SK-N-MC (cell line): ENCODE measurements around the gene TMEM39A.

Experiments used
- DNase-seq: peaks from one replicate; pipeline ENCODE4 v3.0.0-alpha.2; 2011; ENCODE audit warnings: low read depth, low spot score
- H3K27ac ChIP-seq: fragments of 200-600 bp; sonication (generic); 2 replicates; pipeline ENCODE4 v1.5.1; 2016; ENCODE audit warnings: mixed run types
- H3K36me3 ChIP-seq: fragments of 200-600 bp; sonication (generic); 2 replicates; pipeline ENCODE4 v1.6.1; 2017; ENCODE audit warnings: antibody characterized with exemption, low read length, mixed read lengths; ENCODE audit not compliant: insufficient read depth
- H3K4me3 ChIP-seq: fragments of 200-600 bp; sonication (generic); 2 replicates; pipeline ENCODE4 v1.5.1; 2016
- H3K9ac ChIP-seq: fragments of 200-600 bp; sonication (generic); 2 replicates; pipeline ENCODE4 v1.8.0; 2017; ENCODE audit warnings: mixed run types, mixed read lengths; ENCODE audit not compliant: insufficient read length
- H3K9me3 ChIP-seq: fragments of 200-600 bp; sonication (generic); 2 replicates; pipeline ENCODE4 v1.6.1; 2017; ENCODE audit warnings: low read depth, mild to moderate bottlenecking, antibody characterized with exemption, low read length, moderate library complexity, mixed read lengths
- EZH2 ChIP-seq: fragments of 200-600 bp; sonication (generic); IDR thresholded peaks from one replicate; pipeline ENCODE4 v1.6.1; 2017; ENCODE audit warnings: antibody characterized with exemption
- FOXP2 ChIP-seq: optimal IDR thresholded peaks from 2 replicates; pipeline ENCODE3; 2011; ENCODE audit warnings: mild to moderate bottlenecking, moderate library complexity; ENCODE audit not compliant: insufficient read depth; ENCODE audit errors: extremely low read length, control extremely low read depth
- POLR2AphosphoS5 ChIP-seq: IDR thresholded peaks from 2 replicates; pipeline ENCODE4 v1.6.1; 2012; ENCODE audit warnings: mild to moderate bottlenecking, low read depth, low read length, borderline replicate concordance

The TMEM39A gene

GRCh38 chr3:119443179-119443578 is 20.2 kb downstream of the TMEM39A start:
- no peak overlapping the region for H3K27ac ChIP-seq
- DNase-seq = no peak
- no peaks in the 10 kb centered on the region for H3K9me3 ChIP-seq
- peaks cover 64% of the 10 kb centered on the region for H3K36me3 ChIP-seq
- no peak overlapping the region for H3K4me3 ChIP-seq
- no peak overlapping the region for H3K9ac ChIP-seq
- no peak for TF ChIP-seq EZH2
- no peak for TF ChIP-seq FOXP2
- no peak for TF ChIP-seq POLR2AphosphoS5

- Histone ChIP-seq H3K9ac (no peak overlapping the region), H3K27ac (no peak overlapping the region), H3K9me3 (no peaks in the 10 kb centered on the region), H3K4me3 (no peak overlapping the region), H3K36me3 (peaks cover 79% of the 10 kb centered on the region)
- no peak for DNase-seq
- TF ChIP-seq FOXP2 (no peak), POLR2AphosphoS5 (no peak), EZH2 (no peak)
Observed at GRCh38 chr3:119437691-119438258, 25.6 kb downstream of the TMEM39A start.

GRCh38 chr3:119436977-119437376 is 26.4 kb downstream of the TMEM39A start:
- no peak overlapping the region for H3K27ac ChIP-seq
- peaks cover 77% of the 10 kb centered on the region for H3K36me3 ChIP-seq
- no peak for TF ChIP-seq FOXP2
- no peak overlapping the region for H3K9ac ChIP-seq
- H3K4me3 ChIP-seq = no peak overlapping the region
- no peak for DNase-seq
- H3K9me3 ChIP-seq = no peaks in the 10 kb centered on the region

- Histone ChIP-seq H3K27ac (no peak overlapping the region), H3K4me3 (no peak overlapping the region), H3K36me3 (peaks cover 85% of the 10 kb centered on the region), H3K9ac (no peak overlapping the region), H3K9me3 (0 out of 2 replicates have a peak, but pooled peaks cover 2% of the 10 kb centered on the region)
- DNase-seq = no peak
- TF ChIP-seq FOXP2 = no peak
- TF ChIP-seq EZH2 = no peak
- no peak for TF ChIP-seq POLR2AphosphoS5
Observed at GRCh38 chr3:119434703-119435102, 28.7 kb downstream of the TMEM39A start.

GRCh38 chr3:119433613-119434325 is 29.6 kb downstream of the TMEM39A start:
- no peak for TF ChIP-seq EZH2
- TF ChIP-seq POLR2AphosphoS5 = no peak
- no peak for TF ChIP-seq FOXP2
- Histone ChIP-seq H3K27ac (no peak overlapping the region), H3K9ac (no peak overlapping the region), H3K36me3 (peaks cover 92% of the 10 kb centered on the region), H3K9me3 (peaks cover 6% of the 10 kb centered on the region; the same call in 1 of the 2 replicates), H3K4me3 (no peak overlapping the region)
- DNase-seq = no peak

GRCh38 chr3:119428538-119428937 is 34.9 kb downstream of the TMEM39A start:
- TF ChIP-seq POLR2AphosphoS5 (no peak), EZH2 (no peak)
- DNase-seq = no peak
- Histone ChIP-seq H3K4me3 (no peak overlapping the region), H3K27ac (no peak overlapping the region), H3K36me3 (peaks cover 54% of the 10 kb centered on the region), H3K9me3 (peaks cover 24% of the 10 kb centered on the region), H3K9ac (no peak overlapping the region)

- Histone ChIP-seq H3K27ac (no peak overlapping the region), H3K4me3 (no peak overlapping the region), H3K9me3 (peaks cover 24% of the 10 kb centered on the region), H3K36me3 (peaks cover 46% of the 10 kb centered on the region), H3K9ac (no peak overlapping the region)
- no peak for DNase-seq
- TF ChIP-seq FOXP2 (no peak), POLR2AphosphoS5 (no peak), EZH2 (no peak)
Observed at GRCh38 chr3:119427669-119428068, 35.7 kb downstream of the TMEM39A start.

- no peak overlapping the region for H3K27ac ChIP-seq
- TF ChIP-seq POLR2AphosphoS5 (no peak), EZH2 (no peak), FOXP2 (no peak)
- DNase-seq = no peak
- H3K9ac ChIP-seq = no peak overlapping the region
- no peaks in the 10 kb centered on the region for H3K36me3 ChIP-seq
- H3K4me3 ChIP-seq = no peak overlapping the region
- peaks cover 5% of the 10 kb centered on the region; the same call in 1 of the 2 replicates for H3K9me3 ChIP-seq
Observed at GRCh38 chr3:119420196-119420595, 43.2 kb downstream of the TMEM39A start.

GRCh38 chr3:119418641-119419040 is 44.8 kb downstream of the TMEM39A start:
- H3K36me3 ChIP-seq = peaks cover 4% of the 10 kb centered on the region; the same call in 1 of the 2 replicates
- no peak for DNase-seq
- H3K27ac ChIP-seq = no peak overlapping the region
- no peak overlapping the region for H3K4me3 ChIP-seq
- H3K9me3 ChIP-seq = no peaks in the 10 kb centered on the region
- TF ChIP-seq EZH2 (no peak), FOXP2 (no peak), POLR2AphosphoS5 (no peak)
- H3K9ac ChIP-seq = no peak overlapping the region
